NCI-H2196 (cell line): ENCODE measurements around the gene ATP6V1G1.

Experiments
- DNase-seq: peaks from one replicate; lab custom pipeline; 2025; ENCODE audit not compliant: unreplicated experiment; lab: John Stamatoyannopoulos, UW

Gene ATP6V1G1

DNA sequence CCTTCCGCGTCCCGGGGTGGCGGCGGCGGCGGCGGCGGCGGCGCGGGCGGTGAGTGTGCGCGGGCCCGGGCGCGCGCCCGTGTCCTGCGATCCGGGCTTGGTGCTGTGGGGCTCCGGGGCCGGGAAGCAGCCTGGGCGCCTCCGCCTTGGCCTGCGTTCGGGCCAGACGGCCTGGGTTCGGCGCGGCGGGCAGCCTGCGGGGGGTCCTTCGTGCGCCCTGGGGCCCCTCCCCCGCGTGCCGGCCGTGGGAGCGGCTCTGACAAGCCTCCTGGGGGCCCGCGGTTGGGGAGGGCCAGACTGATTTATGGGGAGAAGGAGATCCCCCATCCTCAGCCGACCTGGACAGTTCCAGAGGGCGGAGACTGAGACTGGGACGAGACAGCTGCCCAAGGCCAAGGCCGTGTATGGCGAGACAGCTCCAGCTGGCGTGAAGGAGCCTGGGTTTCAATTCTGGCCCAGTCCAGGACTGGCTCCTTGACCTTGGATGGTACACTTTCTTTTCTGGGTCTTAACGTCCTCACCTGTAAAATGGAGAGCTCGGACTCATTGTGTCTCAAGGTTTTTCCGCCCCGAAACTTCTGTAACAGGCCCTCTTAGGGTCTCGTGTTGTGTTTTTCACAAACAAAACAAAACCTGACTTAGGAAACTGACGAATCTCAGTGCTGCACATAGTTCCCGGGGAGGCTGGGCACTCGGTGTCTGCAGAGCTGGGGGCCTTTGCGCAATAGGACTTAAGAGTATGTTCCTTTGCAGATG lies 24.1 kb downstream of the ATP6V1G1 start:
- DNase-seq, result peak; percentile 54

DNA sequence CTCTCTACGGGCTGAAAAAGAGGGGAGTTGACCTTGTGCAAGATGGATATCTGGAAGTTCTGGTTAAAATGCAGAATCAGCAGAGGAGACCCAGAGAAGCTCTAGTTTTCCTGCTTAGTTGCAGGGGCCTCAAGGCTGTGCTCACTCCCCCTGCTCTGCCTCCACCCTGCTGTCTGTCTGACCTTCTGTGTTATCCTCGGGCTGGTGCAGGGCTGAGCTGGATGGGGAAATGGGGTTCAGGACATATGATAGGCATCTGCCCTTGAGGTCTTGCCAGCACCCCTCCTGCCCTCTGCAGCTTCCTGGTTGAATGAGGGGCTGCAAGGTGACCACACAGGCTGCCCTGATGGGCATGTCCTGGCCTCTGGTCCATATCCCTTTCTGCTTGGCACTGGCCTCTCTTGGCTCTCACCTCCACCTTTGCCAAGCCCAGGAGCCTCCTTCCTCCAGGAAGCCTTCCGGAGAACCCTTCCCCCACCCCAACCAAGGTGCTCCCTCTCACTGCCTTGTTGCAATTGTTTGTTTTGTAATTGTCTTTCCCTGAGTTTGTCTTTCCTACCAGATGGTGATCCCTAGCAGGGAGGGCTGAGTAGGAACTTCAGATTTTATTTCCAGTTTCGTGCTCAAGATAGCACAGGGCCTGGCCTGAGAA lies 24.8 kb downstream of the ATP6V1G1 start:
- DNase-seq, result no peak

DNA sequence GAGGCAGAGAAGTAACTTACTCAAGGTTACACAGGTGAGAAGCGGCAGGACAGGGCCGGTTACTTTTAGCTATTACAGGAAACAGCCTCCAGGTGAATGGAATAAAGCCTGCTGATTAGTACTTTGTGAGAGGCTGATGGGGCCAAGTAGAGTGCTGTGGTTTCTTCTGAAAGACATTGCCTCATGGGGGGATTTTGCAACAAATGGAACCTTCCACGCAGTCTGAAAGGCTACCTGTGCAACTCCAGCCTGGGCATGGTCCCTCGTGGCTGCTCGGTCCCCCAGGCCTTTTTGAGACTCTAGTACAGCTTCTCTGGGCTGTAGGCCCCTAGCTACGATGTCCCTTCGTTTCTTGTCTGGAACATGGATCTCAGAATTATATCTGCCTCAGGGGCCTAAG lies 25.5 kb downstream of the ATP6V1G1 start:
- DNase-seq, result no peak

DNA sequence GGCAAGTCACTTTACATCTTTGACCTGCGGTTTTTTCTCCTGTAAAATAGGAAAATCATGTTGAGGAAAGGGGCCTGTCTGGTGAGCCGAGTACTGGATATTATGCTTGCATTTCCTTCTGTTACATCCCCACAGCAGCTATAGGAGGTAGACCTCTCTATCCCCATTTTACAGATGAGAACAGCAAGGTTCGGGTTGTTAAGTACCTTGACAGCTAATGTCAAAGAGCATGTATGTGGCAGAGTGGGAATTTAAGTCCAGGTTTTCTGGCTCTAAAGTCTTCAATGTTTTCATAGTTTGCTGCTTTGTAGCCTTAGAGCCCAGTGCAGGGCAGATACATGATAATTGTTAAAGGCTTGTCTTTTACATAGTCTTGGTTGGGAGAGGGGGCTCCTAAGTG lies 26.4 kb downstream of the ATP6V1G1 start:
- DNase-seq, result no peak

DNA sequence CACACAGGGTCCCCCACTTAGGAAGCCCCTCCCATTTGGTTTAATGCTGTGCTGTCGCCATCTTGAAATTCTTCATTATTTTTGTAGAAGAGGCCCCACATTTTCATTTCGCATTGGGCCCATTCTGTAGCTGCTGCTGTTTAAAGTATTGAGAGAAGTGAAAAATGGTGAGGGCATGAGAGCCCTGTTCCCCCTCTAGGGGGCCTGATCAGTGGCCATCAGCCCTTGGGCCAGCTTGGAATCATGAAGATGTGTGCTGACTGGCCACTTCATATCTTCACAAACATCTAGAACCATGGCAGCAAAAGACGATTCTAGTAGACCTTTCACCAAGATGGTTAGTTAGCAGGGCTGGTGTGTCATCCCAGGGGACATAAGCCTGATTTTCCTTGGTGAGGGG lies 26.8 kb downstream of the ATP6V1G1 start:
- DNase-seq, result no peak

DNA sequence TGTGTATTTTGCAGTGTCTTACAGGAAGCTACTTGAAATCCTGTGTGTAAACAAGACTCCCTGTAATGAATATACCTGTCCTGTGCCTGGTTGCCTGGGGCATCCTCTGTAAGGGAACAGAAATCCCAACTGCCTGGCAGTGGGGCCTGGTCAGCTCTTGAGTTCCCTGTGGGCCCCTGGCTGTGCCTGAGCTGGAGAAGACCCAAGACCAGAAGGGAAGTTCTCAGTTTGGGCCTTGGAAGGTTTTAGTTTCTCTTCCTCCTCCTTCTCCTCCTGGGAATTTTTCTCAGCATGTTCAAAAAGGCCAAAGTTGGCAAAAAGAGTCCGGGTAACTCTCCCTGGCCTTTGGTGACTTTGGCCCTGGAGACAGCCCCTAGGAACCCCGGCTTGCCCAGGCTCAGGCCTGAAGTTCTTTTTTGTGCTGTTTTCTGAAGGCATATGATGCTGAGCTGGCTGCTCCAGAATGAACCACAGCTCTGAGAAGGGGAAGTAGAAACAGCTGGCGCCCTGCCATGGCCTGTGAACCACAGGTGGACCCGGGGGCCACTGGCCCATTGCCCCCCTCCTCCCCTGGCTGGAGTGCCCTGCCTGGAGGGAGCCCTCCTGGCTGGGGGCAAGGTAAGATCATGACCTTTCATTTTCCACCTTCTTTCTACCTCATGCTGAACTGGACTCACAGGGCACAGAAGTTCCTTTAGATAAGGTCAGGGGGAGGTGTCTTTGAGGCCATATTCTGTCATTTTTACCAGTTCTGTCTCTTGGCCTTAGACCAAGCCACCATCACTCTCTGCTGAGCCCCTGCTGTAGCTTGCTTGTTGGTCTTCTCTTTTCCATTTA lies 29.3 kb downstream of the ATP6V1G1 start:
- peak; percentile 59 for DNase-seq

DNA sequence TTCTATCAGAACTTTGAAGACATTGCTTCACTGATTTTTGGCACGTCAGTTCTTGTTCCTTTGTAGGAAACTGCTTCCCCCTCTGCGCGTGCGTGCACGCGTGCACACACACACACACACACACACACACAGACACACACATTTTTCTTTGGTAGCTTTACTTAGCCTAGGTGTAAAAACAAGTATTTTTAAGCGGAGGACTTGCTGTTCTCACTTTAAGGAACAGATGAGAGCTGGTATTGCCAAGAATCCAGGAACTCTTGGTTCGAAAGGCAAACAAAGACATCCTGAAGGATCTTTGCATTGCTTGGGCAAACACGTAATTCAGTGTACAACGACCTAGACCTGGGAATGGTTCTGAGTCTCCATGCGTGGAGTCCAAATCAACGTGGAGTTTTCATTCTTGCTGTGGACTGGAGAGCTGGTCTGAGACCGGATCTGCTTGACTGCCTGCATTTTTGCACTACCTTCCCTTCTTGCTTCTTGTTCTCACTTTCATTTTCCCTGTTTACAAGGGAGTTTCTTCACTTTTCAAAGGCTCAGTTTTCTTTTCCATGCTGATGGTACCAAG lies 31.7 kb downstream of the ATP6V1G1 start:
- no peak for DNase-seq

DNA sequence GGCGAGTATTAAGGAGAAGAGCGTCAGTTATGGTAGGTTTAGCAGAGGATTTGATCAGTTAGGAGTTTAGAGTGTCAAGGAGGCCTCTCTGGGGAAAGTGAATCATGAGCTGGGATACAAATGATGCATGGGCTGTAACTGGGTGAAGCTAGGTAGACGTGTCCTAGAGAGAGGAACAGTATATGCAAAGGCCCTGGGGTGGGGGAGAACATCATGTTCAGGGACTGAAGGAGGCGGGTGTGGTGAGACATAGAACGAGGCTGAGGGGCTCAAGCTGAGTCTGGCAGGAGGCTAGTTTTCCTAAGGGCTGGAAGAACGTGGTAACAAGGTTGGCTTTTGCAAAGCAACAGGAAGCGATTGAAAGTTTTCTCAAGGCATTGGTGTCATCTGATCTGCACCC lies 34.0 kb downstream of the ATP6V1G1 start:
- DNase-seq, result no peak

DNA sequence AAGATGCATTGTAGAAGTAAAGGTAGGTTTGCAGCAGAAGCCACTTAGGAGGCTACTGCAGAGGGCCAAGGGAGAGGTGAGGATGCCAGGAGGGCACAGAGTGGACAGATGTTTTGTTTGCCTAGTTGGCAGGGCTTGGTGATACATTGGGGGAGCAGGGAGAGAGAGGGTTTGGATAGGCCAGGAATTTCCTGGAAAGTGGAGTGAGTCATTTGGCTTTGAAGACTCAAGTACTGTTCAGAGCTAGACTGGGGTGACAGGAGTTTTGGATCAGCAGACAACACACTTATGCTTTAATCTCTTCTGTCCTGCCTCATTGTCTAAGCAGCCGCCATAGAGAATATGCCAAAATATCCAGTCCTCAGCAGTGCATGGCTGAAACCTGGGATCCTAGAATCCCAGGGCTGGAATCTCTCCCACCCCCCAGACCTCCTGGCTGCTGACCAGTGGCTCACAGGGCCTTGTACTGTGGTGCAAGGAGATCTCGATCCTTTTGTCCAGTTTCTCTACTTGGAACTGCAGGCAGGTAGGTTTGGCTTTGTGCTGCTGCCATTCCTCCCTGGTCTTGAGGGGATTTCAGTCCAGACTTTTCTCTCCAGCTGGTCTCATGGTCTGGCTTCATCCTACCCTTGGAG lies 34.5 kb downstream of the ATP6V1G1 start:
- peak; percentile 47 for DNase-seq

DNA sequence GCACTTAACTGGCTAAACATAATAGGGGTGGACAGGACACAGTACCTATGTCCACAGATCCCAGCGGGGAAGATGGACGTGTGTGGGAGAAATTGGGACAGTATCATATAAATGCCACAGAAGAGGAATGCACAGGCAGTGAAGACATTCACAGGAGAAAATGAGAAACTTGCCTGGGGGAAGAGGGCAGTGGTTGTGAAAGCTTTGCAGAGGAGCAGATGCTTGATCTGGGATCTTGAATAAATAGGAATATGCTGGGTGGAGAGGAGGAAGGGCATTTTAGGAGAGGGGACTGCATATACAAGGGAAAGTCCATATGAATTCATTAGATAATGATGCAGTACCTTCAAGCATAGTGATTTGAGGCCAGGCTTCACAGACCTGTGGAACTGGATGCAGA lies 37.1 kb downstream of the ATP6V1G1 start:
- no peak for DNase-seq

DNA sequence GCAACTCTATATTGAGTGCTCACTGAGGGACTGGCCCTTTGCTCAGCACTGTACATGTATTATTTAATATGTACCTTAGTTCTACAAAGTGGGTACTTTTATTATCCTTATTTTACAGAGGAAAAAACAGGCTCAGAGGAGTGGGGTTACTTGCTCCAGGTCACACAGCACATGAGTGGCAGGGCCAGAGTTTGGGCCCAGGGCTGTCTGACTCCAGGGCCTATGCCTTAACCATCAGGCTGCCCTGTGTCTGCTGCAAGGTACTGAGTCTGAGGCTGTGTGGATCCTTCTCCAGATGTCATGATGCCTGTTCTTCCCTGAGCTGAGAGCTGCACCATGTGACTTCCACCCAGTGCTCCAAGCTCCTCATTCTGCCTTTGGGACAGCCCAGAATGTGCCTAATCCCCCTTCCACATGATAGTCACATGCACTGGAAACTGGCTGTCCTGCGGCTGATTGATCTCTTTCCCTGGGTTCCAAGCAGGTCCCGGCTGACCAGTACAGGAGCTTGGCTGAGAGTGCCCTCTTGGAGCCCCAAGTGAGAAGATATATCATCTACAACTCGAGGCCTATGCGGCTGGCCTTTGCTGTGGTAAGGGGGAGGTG lies 38.9 kb downstream of the ATP6V1G1 start:
- DNase-seq, result no peak

DNA sequence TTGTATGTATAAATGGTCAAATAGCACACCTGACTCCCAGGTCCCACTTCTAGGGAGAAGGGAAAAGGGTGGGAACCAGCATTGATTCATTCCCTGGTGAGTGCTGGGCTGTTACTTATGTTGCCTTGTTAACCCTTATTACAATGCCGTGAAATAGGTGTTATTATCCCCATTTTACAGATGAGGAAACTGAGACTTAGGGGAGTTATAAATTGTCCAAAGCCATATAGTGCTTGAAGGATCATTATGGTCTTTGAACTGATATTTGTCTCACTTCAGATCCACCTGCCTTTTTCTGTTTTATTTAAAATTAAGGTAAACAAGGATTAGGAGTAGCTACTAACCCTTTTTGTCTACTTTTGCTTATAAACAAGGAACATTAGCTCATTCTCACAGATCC lies 40.0 kb downstream of the ATP6V1G1 start:
- no peak for DNase-seq

DNA sequence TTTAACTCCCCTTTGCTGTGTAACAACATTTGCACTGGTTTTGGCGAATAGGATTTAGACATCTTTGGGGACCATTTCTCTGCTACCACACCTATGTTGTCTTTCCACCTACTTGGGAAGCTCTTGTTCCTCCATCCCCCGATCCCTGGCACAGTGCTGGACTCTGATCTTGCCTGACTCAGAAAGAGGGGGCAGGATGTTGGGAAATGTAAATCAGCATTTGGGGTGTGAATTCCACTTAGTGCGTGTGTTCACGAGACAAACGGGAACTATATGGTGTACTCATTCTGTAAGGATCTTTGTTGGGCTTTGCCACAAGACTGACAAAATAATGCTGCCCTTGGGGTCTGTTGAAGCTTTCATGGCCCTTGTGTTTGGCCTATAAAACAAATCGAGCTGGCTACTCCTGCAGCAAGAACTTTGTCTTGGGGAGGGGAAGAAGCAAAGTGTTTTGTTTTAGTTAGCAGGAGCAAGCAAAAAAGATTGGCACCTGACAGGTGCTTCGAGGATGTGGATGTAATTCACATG lies 42.1 kb downstream of the ATP6V1G1 start:
- no peak for DNase-seq

DNA sequence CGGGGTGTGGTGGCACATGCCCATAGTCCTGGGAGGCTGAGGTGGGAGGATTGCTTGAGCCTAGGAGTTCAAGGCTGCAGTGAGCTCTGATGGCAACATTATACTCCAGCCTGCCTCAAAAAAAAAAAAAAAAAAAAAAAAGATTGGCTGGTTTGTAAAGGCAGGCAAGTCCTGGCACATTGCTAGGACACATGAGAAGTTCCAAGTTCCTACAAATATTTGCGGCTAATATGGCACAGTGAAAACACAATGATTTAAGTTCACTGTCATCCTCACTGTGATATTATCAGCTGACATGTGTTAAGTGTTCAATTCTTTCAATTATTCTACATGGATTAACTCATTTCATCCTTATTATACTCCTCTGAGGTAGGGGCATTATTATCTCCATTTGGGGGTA lies 43.6 kb downstream of the ATP6V1G1 start:
- DNase-seq, result no peak

DNA sequence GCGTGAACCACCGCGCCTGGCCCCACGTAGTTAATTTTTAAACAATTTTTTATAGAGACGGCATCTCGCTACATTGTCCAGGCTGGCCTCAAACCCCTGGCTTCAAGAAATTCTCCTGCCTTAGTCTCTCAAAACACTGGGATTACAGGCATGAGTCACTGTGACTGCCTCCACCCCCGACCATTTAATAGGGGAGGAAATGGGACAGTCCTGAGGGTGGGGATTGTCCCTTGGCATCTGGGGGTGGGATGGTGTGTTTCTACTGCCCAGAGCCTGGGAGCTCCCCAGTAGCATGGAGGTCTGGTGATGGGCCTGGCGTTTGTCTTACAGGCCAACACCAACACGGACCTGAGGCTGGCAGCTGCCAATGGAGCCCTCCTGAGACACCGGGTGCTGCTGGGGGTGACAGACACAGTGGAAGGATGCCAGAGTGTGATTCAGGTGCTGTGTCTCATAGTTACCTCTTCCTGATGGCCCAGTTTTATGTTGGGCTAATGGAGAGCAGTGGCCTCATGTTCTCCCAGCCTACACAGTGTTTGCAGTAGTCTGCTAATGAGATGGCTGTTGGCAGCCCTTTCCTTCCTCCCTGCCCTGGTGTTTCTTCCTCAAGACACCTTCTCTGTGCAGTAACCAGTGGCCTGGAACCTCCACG lies 46.0 kb downstream of the ATP6V1G1 start:
- DNase-seq, result no peak

DNA sequence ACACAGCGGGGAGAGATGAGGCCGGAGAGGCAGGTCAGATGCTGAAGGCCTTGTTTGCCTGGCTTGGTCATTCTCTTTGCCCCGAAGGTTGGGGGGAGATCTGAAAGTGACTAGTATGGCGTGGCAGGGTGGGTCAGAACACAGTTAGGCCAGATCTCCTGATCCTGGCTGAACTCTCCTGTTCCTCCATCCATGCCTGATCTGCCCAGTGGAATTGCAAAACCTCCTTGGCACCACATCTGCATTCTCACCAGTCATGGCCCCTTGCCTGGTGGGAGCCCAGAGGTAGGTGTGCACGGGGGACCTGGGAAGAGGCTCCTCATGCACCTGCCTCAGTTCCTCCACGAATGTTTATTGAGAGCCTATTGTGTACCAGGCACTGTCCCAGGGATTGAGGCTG lies 46.8 kb downstream of the ATP6V1G1 start:
- no peak for DNase-seq

DNA sequence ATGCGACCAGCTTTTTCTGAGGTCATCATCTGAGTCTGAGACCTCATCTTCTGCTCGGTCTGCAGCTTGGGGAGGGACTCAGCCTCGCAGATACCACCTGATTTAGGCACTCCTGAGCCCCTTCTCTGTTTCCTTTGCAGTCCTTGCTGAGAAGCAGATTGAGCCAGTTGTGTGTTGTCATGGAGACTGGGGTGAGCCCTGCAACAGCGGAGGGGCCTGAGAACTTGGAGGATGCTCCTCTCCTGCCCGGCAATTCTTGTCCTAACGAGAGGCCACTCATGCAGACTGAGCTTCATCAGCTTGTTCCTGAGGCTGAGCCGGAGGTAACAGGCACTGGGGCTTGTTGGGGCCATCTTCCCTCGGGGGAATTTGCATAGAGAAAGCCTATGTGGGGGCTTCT lies 50.8 kb downstream of the ATP6V1G1 start:
- no peak for DNase-seq

DNA sequence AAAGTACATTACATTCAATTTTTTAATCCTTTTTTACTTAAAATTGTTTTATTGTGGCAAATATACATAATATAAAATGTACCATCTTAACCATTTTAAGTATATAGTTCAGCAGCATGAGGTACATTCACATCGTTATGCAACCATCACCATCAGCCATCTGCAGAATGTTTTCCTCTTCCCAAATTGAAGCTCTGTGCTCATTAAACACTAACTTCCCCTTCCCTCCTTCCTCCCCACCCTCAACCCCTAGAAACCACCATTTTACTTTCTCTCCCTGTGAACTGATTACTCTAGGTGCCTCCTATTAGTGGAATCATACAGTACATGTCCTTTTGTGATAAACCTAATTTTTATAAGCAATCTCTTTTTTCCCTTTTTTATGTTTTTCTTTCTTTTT lies 54.4 kb downstream of the ATP6V1G1 start:
- no peak for DNase-seq

DNA sequence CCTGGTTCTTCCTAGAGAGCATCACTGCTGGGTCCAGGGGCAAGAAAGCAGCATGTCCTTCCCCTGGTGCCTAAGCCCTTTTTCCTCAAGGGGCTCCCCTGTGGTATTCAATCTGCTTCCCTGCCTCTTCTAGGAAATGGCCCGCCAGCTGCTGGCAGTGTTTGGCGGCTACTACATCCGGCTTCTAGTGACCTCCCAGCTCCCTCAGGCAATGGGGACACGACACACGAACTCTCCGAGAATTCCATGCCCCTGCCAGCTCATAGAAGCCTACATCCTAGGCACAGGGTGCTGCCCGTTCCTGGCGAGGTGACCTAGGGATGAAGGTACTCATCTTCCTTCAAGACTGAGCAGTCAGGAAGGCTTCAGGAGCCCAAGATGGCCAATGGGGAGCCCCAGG lies 55.4 kb downstream of the ATP6V1G1 start:
- no peak for DNase-seq

DNA sequence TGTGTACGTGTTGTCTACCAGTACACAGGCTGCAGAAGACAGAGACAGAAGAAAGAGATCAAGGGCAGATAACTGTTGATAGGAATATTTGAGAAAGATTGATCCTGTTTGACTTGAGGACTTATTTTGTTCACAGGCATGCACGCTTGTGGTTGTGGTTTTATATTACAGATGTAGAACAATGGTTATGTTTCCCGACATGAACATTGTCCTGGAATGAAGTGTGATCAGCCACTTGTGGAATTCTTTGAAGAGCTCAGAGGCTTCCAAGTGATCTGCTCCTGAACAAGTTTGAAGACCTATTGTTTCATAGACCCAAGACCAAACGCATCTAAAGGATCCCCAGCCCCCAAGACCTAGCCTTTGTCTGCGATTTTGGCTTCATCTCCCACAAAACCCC lies 56.3 kb downstream of the ATP6V1G1 start:
- no peak for DNase-seq
